HCT116 (cell line): Measurements from ENCODE around the gene HSPG2. TPM values are rescaled to one million over a fixed set of nuclear protein-coding genes. Genes with fewer than 3 reads are reported as not detected.

ENCODE experiments used
- ATAC-seq: fragments of 200-7000 bp; cut with Tn5 transposase; 2 replicates; pipeline ENCODE4 v1.9.1; 2020; ENCODE audit warnings: mild to moderate bottlenecking, moderate library complexity
- BruUV-seq: library from RNA; stranded (reverse); fragments of 400-500 nt; replicated peaks from 2 replicates; lab custom pipeline; 2021; lab: Mats Ljungman, UMichigan
- CTCF ChIA-PET: fragments of 300-600 bp; sonication (Branson Sonifier 250); formaldehyde crosslinking; loops from one replicate; lab custom pipeline; 2021; ENCODE audit warnings: antibody characterized with exemption; lab: Charles Lee
- POLR2A ChIA-PET: fragments of 300-600, 350-600 bp; sonication (Branson Sonifier 250); formaldehyde crosslinking; loops from one replicate; lab custom pipeline; 2021; ENCODE audit warnings: antibody characterized with exemption; lab: Charles Lee
- RAD21 ChIA-PET, 2 experiments: fragments of 300-600 bp; sonication (Branson Sonifier 250); formaldehyde crosslinking; loops; one replicate each; lab custom pipeline; 2023; ENCODE audit warnings: low total read pairs in 2 of 2; ENCODE audit not compliant: uncharacterized antibody in 2 of 2, unreplicated experiment in 2 of 2, low non-redundant PET in 1 of 2; lab: Charles Lee
- DNase-seq: peaks from one replicate; pipeline ENCODE4 v3.0.0-alpha.2; 2010; ENCODE audit warnings: low read depth, low spot score
- H2AFZ ChIP-seq: fragments of 200-600 bp; shearing (Covaris generic), sonication (generic); 2 replicates; pipeline ENCODE4 v1.6.1; 2017; ENCODE audit warnings: low read depth, mixed run types, mixed read lengths, antibody characterized with exemption, low read length; ENCODE audit not compliant: poor library complexity, severe bottlenecking
- H3K27ac ChIP-seq: 2 replicates; pipeline ENCODE4 v1.5.1; 2012; ENCODE audit warnings: low read depth, low read length
- H3K27me3 ChIP-seq: fragments of 200-600 bp; sonication (generic); 2 replicates; pipeline ENCODE4 v1.6.1; 2016; ENCODE audit warnings: mixed run types, low read length, mixed read lengths; ENCODE audit not compliant: insufficient read depth
- H3K36me3 ChIP-seq, 2 experiments: fragments of 200-500 bp in 1 of 2; fragments of 200-600 bp in 1 of 2; sonication (Bioruptor generic) in 1 of 2; sonication (generic) in 1 of 2; 2 replicates each; pipeline versions ENCODE4 v1.5.1 to v1.6.1; 2014 to 2016; ENCODE audit warnings: low read length in 2 of 2, inconsistent platforms in 1 of 2, mixed read lengths in 1 of 2, mixed run types in 1 of 2; ENCODE audit not compliant: insufficient read depth in 2 of 2, control insufficient read depth in 1 of 2
- H3K4me1 ChIP-seq, 2 experiments: fragments of 200-600 bp in 1 of 2; sonication (generic) in 1 of 2; 2 replicates each; pipeline versions ENCODE4 v1.5.1 to v1.6.1; 2012 to 2017; ENCODE audit warnings: low read length in 2 of 2, inconsistent platforms in 1 of 2, mild to moderate bottlenecking in 1 of 2, mixed read lengths in 1 of 2, mixed run types in 1 of 2, moderate library complexity in 1 of 2; ENCODE audit not compliant: insufficient read depth in 2 of 2, control insufficient read depth in 1 of 2
- H3K4me2 ChIP-seq: fragments of 200-600 bp; sonication (generic); 2 replicates; pipeline ENCODE4 v1.6.1; 2017; ENCODE audit warnings: mixed run types, low read length, mixed read lengths
- H3K4me3 ChIP-seq, 2 experiments: fragments of 200-600 bp in 1 of 2; sonication (generic) in 1 of 2; replicated peaks in 1 of 2; 2 replicates each; pipeline ENCODE4 v1.5.1; 2011 to 2016; ENCODE audit warnings: low read length in 2 of 2, control low read depth in 1 of 2, low read depth in 1 of 2, mild to moderate bottlenecking in 1 of 2, mixed read lengths in 1 of 2, mixed run types in 1 of 2
- H3K79me2 ChIP-seq: fragments of 200-600 bp; sonication (generic); 2 replicates; pipeline ENCODE4 v1.6.1; 2017; ENCODE audit warnings: mild to moderate bottlenecking, mixed run types, low read length, moderate library complexity, mixed read lengths; ENCODE audit not compliant: insufficient read depth
- H3K9ac ChIP-seq: fragments of 200-600 bp; sonication (generic); 2 replicates; pipeline ENCODE4 v1.6.1; 2016; ENCODE audit warnings: low read length, mixed read lengths
- H3K9me2 ChIP-seq: fragments of 200-600 bp; sonication (generic), shearing (Covaris generic); 2 replicates; pipeline ENCODE4 v1.6.1; 2017; ENCODE audit warnings: mixed run types, mild to moderate bottlenecking, moderate library complexity; ENCODE audit not compliant: insufficient read depth
- H3K9me3 ChIP-seq, 2 experiments: fragments of 200-500 bp in 1 of 2; fragments of 200-600 bp in 1 of 2; sonication (Bioruptor generic) in 1 of 2; sonication (generic) in 1 of 2; 2 replicates each; pipeline ENCODE4 v1.6.1; 2014 to 2017; ENCODE audit warnings: low read length in 2 of 2, mixed read lengths in 2 of 2, inconsistent platforms in 1 of 2, low read depth in 1 of 2, mild to moderate bottlenecking in 1 of 2, mixed run types in 1 of 2, moderate library complexity in 1 of 2; ENCODE audit not compliant: control insufficient read depth in 1 of 2, insufficient read depth in 1 of 2
- H4K20me1 ChIP-seq: fragments of 200-600 bp; sonication (generic), shearing (Covaris generic); 2 replicates; pipeline ENCODE4 v1.6.1; 2017; ENCODE audit warnings: mixed run types, mild to moderate bottlenecking, moderate library complexity; ENCODE audit not compliant: insufficient read depth
- CBX3 ChIP-seq: IDR thresholded peaks from 2 replicates; pipeline ENCODE4 v1.6.1; 2012; ENCODE audit warnings: low read depth
- JUND ChIP-seq: IDR thresholded peaks from 2 replicates; pipeline ENCODE4 v1.6.1; 2012
- POLR2AphosphoS5 ChIP-seq: IDR thresholded peaks from 2 replicates; pipeline ENCODE4 v1.6.1; 2011; ENCODE audit warnings: mild to moderate bottlenecking, low read depth, low read length, moderate library complexity
- SRF ChIP-seq: IDR thresholded peaks from 2 replicates; pipeline ENCODE4 v1.6.1; 2012; ENCODE audit warnings: low read depth
- YY1 ChIP-seq: IDR thresholded peaks from 2 replicates; pipeline ENCODE4 v1.6.1; 2011; ENCODE audit warnings: low read length, low read depth, moderate library complexity, mild to moderate bottlenecking; ENCODE audit not compliant: insufficient replicate concordance; ENCODE audit errors: extremely low read depth
- ZNF274 ChIP-seq: fragments of 200-500 bp; sonication (Bioruptor generic); IDR thresholded peaks from 2 replicates; pipeline ENCODE4 v1.6.1; 2014; ENCODE audit warnings: mild to moderate bottlenecking, low read depth, low read length, inconsistent platforms
- intact Hi-C: fragments of 100-400 bp; cut with micrococcal nuclease; formaldehyde crosslinking; loops from 2 replicates; pipeline ENCODE4 v1.10.0; 2022
- total RNA-seq: library from RNA; stranded (reverse); gene quantifications from one replicate; pipeline ENCODE4 v1.2.1, GENCODE V29; 2021; ENCODE audit not compliant: unreplicated experiment
- TF ChIP-seq, protein P1 (sequence below): IDR thresholded peaks from 2 replicates; pipeline ENCODE4 v1.6.1; 2012; ENCODE audit warnings: low read depth
- TF ChIP-seq, protein P2 (sequence below): IDR thresholded peaks from 2 replicates; pipeline ENCODE4 v1.6.1; 2012

HSPG2 gene
- total RNA-seq, 1 experiment from 2014 or later, result 55.7 TPM

DNA sequence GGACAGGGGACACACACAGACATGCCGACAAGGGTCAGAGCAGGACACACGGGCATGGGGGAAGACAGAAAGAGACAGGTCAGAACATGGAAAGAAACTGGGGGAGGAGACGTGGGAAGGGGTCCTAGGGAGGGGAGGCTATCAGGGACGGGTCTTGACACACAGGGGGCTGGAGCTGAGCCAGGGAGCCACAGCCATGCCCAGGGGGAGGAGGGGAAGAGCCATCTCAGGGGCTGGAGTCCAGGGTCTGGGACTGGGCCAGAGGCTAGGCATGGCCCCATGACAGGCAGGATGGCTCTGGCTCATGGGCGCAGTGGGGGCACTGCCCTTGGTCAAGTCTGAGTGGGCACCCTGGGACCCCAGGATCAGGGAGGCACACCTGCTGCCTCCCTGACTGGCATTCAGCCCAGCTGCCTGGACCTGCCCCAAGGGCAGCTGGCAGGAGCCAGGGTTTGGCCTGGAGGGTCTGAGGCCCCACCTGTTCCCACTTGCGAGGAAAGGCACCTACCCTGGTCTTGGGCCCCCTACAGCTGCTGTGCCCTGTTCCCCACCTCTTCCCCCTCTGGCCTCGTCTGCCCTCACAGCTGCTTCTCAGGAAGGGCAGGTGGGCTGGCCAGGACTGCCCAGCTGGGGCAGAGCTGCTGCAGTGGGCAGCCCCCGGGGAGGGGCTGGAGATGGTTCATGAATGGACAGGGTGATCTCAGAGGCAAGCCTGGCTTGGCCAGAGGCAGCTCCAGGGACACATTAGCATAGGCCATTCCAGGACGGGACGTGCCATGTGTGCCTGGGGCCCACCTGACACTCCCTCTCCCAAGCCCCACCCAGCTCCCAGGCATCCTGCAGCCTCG is 42.9 kb downstream of the HSPG2 start:
- no peak overlapping the region for H3K9ac ChIP-seq
- no peaks in the 10 kb centered on the region for H4K20me1 ChIP-seq
- no peaks in the 10 kb centered on the region for H3K27me3 ChIP-seq
- H2AFZ ChIP-seq, result no peak overlapping the region
- H3K4me3 ChIP-seq, result no peak overlapping the region
- no peaks in the 10 kb centered on the region for H3K9me2 ChIP-seq
- H3K9me3 ChIP-seq, result no peaks in the 10 kb centered on the region
- intact Hi-C loops, result no loop called here
- H3K27ac ChIP-seq, result no peak overlapping the region
- ATAC-seq (no peak), DNase-seq (no peak)
- TF ChIP-seq CBX3, result no peak
- no peak for TF ChIP-seq ZNF274
- TF ChIP-seq, protein P1, sequence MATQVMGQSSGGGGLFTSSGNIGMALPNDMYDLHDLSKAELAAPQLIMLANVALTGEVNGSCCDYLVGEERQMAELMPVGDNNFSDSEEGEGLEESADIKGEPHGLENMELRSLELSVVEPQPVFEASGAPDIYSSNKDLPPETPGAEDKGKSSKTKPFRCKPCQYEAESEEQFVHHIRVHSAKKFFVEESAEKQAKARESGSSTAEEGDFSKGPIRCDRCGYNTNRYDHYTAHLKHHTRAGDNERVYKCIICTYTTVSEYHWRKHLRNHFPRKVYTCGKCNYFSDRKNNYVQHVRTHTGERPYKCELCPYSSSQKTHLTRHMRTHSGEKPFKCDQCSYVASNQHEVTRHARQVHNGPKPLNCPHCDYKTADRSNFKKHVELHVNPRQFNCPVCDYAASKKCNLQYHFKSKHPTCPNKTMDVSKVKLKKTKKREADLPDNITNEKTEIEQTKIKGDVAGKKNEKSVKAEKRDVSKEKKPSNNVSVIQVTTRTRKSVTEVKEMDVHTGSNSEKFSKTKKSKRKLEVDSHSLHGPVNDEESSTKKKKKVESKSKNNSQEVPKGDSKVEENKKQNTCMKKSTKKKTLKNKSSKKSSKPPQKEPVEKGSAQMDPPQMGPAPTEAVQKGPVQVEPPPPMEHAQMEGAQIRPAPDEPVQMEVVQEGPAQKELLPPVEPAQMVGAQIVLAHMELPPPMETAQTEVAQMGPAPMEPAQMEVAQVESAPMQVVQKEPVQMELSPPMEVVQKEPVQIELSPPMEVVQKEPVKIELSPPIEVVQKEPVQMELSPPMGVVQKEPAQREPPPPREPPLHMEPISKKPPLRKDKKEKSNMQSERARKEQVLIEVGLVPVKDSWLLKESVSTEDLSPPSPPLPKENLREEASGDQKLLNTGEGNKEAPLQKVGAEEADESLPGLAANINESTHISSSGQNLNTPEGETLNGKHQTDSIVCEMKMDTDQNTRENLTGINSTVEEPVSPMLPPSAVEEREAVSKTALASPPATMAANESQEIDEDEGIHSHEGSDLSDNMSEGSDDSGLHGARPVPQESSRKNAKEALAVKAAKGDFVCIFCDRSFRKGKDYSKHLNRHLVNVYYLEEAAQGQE, result no peak
- no peak for TF ChIP-seq POLR2AphosphoS5
- TF ChIP-seq SRF, result no peak
- no peak for TF ChIP-seq JUND
- TF ChIP-seq YY1, result no peak
- TF ChIP-seq, protein P2, sequence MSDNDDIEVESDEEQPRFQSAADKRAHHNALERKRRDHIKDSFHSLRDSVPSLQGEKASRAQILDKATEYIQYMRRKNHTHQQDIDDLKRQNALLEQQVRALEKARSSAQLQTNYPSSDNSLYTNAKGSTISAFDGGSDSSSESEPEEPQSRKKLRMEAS, result no peak
- no peaks in the 10 kb centered on the region for H3K79me2 ChIP-seq
- H3K36me3 ChIP-seq, result no peaks in the 10 kb centered on the region
- POLR2A ChIA-PET, result no interaction called here
- H3K4me1 ChIP-seq, result no peaks in the 10 kb centered on the region
- RAD21 ChIA-PET, result no interaction called here
- no TSS peak for BruUV-seq
- no peak overlapping the region for H3K4me2 ChIP-seq
- CTCF ChIA-PET, result interaction anchor here (1.2 kb wide), 1 partner anchor 46 kb away, joined by 3 read pairs; no protein-coding TSS in a partner anchor
